GM19328 (cell line): Measurements from ENCODE around the gene SCYGR2.

Source experiments
- ATAC-seq: cut with Tn5 transposase; IDR thresholded peaks from one replicate; pipeline ENCODE4 v1.9.1; 2021; ENCODE audit warnings: mild to moderate bottlenecking, moderate library complexity; ENCODE audit not compliant: unreplicated experiment

Gene SCYGR2

DNA sequence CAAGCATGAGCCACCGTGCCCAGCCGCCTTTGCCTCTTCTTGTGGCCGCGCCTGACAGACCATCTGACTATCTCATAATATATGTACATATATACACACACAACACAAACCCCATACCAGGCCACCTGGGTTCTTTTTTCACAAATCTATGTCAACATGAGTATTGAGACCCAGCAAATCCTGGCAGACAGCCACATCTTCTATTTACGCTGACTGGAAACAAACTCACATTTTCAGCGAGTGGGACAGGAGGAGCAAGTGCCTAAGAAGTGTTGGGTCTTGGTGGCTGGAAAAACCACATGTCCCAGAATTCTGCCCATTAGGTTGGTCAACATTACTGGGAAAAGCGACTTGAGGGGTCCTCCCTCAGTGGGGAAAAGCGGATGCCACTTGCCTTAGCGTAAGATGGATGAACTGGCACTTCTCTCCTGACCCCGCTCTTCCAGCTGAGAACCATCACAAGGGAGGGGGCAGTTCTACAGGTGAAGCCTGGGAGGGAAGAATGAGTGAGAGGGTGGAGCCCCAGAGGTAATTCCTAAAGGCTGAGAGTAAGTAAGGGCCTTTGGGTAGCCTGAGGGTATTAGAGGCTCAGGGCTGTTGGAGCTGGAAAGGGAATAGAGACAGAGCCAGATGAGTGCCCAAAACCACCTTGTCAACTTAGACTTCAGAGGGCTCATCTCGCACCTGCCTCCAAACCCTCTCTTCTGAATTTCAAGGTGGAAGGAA, 14.0 kb downstream of the SCYGR2 start:
- ATAC-seq: no peak

DNA sequence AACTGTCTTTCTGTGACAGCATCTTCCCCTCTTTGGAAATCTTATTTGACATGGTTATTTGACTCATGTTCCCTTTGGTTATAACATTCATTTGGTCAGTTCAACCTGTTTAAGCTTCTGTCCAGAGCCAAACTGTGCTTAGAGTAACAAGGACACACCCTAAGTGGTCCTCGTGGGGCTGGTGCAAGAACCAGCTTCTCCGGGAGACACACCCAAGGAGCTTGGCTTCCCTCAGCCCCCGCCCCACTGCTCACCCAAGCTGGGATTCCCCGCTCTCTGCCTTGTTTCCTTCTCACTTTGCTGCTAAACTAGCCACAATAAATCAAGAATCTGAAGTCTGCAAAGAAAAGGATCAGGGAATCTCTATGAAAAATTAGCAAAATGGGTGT, 14.6 kb downstream of the SCYGR2 start:
- ATAC-seq: no peak

DNA sequence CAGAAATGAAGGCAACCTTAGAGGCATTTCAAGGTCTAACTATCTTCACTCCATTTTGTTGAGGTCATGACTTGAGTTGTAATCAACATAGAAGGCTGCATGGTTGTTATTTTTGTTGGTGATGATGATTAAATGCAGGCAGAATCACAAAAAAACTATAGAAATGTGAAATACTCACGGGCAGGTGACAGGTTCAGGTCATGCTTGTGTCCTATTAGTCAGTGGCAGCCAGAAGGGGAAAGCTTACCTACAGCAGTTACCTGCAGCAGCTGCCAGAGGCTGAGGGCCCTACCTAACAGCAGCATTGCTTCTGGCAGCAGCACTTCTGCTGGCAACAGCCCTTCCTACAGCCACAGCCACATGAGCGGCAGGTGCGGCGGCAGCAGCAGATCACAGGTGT, 15.6 kb downstream of the SCYGR2 start:
- no peak for ATAC-seq

DNA sequence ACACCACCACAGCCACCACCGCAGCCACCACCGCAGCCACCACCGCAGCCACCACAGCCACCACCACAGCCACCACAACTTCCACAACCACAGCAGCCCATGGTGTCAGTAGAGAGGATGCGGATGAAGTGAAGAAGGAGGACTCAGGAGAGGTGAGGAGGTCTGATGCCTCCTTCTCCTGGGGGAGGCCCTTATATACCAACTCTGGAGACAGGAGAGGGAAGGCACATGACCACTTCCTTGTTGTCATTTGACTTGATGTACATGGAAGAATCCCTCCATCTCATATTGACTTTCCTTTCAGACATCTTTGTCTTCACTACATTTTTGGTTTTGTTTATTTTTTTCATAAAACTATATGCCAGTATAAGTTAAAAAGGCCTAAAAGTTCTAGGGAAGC, 16.0 kb downstream of the SCYGR2 start, which contains the start of gene SCYGR3:
TSS of gene SCYGR3 (minus strand) at position 101 of the 400 bp plus-strand sequence. CDS start at position 101, 0 bp downstream.
- no peak for ATAC-seq

DNA sequence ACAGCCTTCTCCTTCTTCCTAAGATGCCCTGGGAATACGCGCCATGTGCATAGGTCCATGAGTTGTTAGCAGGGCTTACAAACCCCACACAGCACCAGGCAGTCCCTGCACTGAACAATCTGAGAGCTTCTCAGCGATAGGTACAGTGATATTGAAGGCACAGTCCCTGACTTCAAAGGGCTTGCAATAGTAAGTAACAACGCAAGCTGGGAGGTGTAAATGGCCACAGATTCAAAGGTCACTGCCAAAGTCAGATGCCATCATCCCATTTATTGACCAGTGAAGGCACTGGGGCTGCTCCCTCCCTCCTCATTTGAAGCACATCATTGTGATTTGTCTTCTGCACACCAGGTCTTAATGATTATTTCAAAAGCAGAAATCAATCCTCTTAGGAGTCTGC, 16.5 kb downstream of the SCYGR2 start:
- ATAC-seq: no peak

DNA sequence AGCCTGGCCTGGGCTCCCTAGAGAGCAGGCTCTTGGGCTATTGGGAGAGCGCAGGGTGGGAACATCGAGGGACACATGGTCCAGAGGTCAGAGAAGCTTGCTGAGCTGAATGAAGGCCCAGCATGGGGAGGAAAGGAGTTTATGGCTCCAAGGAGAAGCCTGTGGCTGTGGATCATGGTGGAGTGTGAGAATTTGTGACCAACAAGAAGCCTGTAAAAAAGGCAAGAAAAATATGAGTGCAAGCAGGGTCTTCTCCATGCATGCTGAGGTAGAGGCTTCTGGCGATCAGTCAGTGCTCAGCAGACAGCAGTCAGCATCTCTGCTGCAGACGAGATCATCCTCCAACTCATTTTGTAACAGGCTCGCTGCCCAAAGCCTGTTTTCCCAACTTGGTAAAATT, 17.2 kb downstream of the SCYGR2 start:
- no peak for ATAC-seq

DNA sequence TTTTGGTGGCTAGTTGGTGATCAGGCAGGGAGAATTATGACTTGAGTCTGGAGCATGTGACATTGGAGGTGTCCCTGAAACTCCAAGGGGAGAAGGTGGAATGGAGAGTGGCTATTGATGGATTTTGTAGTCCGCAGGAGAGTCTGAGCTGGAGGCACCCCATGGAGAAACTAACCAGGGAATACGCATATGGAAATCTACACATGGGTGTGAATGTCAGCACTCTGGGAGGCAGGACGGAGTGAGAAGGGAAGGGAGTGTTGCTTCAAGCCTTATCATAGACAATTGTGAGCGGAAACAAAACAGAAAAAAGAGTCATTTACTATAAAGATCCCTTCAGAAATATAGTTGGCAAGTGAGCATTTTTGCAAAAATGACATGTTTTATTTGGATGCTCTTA, 17.9 kb downstream of the SCYGR2 start:
- ATAC-seq: no peak

DNA sequence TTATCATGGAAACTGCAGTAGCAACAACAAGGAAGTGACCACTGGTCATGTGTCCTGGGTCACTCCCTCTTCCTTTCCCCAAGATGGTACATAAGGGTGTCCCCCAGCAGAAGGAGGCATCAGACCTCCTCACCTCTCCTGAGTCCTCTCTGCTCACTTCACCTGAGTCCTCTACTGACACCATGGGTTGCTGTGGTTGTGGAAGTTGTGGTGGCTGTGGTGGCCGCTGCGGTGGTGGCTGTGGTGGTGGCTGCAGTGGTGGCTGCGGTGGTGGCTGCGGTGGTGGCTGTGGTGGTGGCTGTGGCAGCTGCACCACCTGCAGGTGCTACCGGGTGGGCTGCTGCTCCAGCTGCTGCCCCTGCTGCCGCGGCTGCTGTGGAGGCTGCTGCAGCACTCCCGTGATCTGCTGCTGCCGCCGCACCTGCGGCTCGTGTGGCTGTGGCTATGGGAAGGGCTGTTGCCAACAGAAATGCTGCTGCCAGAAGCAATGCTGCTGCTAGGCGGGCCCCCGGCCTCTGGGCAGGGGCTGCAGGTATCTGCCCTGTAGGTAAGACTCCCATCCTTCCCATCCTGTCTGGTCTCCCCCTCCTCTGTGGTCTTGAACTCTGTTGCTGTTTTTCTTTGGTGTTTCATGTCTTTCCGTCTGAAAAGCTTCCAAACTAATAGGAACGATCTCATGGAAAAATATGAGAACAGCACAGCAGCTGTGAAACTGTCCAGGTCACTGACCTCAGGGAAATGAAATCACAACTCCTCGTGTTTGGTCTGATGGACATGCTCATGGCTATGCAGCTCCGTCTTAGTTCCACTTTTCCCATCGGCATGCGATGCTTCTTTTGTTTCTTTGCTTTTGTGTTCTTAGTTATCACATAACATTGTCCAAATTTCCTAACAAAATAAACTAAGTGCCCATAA, 18.9 kb downstream of the SCYGR2 start, which contains the start of gene SCYGR4:
TSS of gene SCYGR4 (plus strand) at position 183 of the 915 bp plus-strand sequence. CDS start at position 183, 0 bp downstream.
- no peak for ATAC-seq

DNA sequence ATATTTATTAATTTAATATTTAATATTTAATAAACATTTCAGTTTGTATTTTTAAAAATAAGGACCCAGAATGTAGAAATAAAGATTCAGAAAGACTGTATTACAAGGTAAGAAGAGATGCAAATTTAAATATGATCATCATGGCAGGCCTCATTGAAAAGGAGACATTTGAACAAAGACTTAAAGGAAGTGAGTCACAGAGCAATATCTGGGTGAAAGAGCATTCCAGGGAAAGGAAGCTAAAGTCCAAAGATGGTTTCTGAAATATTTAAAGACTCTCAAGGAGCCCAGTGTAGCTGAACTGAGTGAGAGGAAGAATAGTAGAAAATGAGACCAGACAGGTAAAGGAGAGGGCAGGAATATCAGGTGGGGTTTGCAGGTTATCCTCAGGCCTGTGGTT, 24.5 kb downstream of the SCYGR2 start:
- ATAC-seq: no peak

DNA sequence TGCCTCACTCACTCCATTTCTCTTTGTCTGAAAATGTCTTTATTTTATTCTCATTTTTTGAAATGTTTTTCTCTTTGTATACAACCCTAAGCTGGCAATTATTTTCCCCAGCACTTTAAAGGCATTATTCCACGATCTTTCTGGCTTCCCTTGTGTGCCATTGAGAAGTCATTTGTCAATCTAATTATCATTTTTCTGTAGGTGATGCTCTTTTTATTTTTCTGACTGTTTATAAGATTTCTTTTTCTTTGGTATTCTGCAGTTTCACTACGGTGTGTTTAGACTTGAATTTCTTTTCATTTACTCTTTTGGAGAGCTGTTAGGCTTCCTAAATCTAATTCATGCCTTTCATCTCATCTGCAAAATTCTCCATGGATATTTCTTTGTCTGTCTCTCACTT, 26.7 kb downstream of the SCYGR2 start:
- ATAC-seq: no peak

DNA sequence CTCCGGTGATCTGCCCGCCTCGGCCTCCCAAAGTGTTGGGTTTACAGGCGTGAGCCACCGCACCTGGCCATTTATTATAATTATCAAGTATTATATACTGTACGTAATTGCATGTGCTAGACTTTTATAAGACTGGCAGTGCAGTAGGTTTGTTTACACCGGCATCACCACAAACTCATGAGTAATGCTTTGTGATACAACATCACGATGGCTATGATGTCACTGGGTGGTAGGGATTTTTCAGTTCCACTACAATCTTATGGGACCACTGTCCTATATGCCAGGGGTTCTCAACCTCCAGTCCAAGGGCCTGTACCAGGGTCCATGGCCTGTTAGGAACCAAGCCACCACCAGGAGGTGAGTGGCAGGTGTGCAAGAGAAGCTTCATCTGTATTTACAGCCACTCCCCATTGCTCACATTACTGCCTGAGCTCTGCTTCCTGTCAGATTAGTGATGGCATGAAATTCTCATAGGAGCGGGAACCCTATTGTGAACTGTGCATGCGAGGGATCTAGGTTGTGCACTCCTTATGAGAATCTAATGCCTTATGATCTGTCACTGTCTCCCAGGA, 28.0 kb downstream of the SCYGR2 start:
- no peak for ATAC-seq

DNA sequence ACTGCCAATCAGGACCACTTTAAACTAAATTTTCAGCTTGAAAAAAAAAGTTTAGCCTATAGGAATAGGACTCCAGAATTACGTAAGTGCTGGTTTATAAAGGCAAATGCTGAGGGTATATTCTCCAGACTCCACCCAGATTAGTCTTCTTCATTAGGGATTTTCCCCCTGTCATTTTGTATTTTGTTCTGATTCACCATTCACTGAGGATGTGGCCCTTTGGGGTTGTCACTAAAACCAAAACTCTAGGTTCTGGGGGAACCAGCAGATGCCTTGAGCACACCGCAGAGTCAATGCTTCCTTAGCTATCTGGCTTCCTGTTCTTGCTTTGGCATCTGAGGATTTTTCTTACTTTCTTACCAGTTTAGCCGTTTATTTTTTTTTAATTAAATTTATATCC, 29.1 kb downstream of the SCYGR2 start:
- ATAC-seq: peak; percentile 73

DNA sequence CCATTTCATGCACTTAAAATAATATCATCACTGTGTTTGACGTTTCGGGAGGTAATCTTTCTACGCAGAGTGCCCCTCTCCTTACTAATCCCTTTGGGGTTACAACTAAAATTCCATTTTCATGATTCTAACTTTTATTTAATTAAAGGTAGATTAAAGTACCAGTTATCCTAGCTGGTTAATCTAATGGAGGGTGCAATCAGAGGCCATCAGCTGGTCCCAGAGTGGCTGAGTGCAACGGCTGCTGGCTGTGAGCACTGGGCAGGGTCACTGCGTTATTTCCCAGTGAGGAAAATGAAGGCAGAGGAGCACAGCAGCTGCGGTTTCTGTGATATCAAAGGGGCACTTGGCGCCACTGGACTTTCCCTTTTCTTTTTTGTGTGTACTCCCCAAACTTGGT, 30.7 kb downstream of the SCYGR2 start:
- ATAC-seq: no peak

DNA sequence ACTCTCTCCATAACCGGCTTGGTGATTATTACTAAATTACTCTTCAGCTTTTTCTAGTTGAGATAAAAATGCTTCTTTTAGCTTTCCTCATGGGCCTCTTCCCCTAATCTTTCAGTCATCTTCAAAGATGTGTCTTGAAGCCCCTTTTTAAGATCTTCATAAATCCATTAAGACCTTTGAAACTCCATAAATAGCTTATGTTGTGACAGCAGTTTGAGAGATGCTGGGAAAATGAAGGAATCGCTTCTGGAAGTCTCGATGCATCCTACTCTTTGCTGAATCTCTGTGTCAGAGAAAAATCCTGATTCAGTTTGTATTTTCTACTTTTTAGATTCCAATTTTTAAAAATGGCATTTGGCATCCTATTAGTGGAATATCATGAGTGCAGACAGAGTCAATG, 31.6 kb downstream of the SCYGR2 start:
- no peak for ATAC-seq

DNA sequence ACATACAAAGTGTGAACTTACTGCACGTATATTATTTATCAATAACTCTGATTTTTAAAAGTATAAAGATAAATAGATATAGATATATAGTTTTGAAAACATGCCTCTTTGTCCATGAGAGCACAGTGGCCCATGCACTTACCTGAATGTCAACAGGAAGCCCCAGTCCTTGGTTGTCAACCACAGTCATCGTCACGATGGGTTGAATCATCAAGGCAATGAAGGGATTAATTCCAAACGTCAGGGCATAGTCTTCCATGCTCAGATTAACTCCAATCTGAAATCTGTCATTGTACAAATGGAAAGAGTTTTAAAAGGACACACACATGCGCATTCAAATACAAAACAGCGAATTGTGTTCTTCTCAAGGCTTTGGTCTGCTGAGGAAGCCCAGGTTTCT, 34.1 kb downstream of the SCYGR2 start:
- no peak for ATAC-seq

DNA sequence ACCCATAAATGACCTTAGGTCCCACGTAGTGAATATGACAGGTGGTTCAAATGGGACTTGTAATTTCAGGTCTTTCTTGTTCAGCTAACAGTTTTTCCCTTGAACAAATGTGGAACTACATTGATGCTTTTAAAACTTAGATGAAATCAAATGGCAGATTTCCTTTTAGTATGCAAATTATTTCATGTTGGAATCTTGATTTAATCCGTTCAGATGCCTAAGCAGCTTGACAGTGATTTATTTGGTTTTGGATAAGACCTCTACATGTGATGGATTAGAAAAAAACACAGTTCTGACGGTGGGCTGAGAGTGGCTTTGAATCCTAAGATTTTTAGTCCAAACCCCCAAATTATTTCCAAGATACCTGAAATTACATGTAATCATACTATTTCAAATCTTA, 35.5 kb downstream of the SCYGR2 start:
- ATAC-seq: no peak

DNA sequence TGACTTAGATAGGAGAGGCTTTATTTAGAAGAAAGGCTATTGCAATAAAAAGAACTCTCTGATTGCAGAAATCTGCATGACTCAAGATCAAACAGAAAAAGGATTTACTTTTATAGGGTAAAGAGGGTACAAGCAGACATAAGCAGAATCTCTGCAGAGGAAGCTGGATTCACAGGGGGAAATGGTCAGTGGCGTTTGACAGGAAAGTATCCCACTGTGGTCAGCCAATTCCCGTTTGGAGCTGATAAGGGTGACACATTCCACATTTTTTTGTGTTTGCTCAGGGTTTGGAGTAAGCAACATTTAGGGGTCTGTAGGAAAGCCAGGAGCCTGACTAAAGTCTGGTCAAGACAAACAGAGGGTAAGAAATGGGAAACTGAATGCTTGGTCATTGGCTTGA, 44.0 kb downstream of the SCYGR2 start:
- ATAC-seq: no peak

DNA sequence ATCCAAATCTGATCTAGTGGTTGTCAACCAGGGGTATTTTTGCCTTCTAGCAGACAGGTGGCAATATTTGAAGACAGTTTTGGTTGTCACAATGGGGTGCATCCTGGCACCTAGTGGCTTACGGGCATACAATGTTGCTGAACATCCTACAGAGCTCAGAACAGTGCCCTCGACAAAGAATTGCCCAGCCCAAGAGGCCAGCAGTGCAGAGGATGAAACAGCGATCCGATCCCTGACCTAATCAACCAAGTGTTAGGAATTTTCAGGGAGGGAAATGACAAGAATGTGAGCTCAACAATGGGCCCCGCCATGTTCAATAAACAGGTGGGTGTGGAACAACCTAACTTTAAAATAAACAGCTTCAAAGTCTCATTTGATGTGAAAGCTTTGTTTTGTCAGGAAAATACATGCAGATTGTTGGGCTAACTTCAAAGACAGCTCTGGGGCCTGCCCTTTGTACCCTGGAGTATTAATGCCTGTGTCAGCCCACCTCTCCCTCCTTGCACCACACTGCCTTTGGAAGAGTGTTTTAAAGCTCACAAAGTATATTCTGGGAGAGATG, 45.4 kb downstream of the SCYGR2 start:
- no peak for ATAC-seq
